Measurements from ENCODE around the gene SSC4D.
A peak's percentile ranks its signal among the peaks of the same experiment; 100 is the strongest.

SSC4D gene

GRCh38 chr7:76354516-76354915, 55.0 kb downstream of the SSC4D start:
- no peak for DNase-seq (ENCODE audit: low spot score)

GRCh38 chr7:76353744-76354143, 55.8 kb downstream of the SSC4D start:
- no peak for DNase-seq (ENCODE audit: low spot score)

- no peak for DNase-seq (ENCODE audit: low spot score)
Measured at GRCh38 chr7:76352193-76352592, 57.3 kb downstream of the SSC4D start.

GRCh38 chr7:76351372-76351771, 58.1 kb downstream of the SSC4D start:
- no peak for DNase-seq (ENCODE audit: low spot score)

- DNase-seq (ENCODE audit: low spot score): no peak
Measured at GRCh38 chr7:76349313-76349885, 60.1 kb downstream of the SSC4D start.

GRCh38 chr7:76347710-76348109, 61.8 kb downstream of the SSC4D start:
- no peak for DNase-seq (ENCODE audit: low spot score)

- DNase-seq (ENCODE audit: low spot score): no peak
Measured at GRCh38 chr7:76346778-76347177, 62.7 kb downstream of the SSC4D start.

- DNase-seq (ENCODE audit: low spot score): no peak
Measured at GRCh38 chr7:76346097-76346496, 63.4 kb downstream of the SSC4D start.

GRCh38 chr7:76343931-76344321, 65.6 kb downstream of the SSC4D start:
- DNase-seq (ENCODE audit: low spot score): no peak

GRCh38 chr7:76343294-76343930, 66.1 kb downstream of the SSC4D start:
- DNase-seq (ENCODE audit: low spot score): no peak

GRCh38 chr7:76342222-76342621, 67.3 kb downstream of the SSC4D start:
- DNase-seq (ENCODE audit: low spot score): no peak

- peak; percentile 47 for DNase-seq (ENCODE audit: low spot score)
Measured at GRCh38 chr7:76340617-76341131, 68.8 kb downstream of the SSC4D start.
